ENCODE measurements around the gene TLL2. TPM values are rescaled to one million over a fixed set of nuclear protein-coding genes. Genes with fewer than 3 reads are reported as not detected.
A peak's percentile ranks its signal among the peaks of the same experiment; 100 is the strongest.

Gene TLL2
- total RNA-seq, 2 experiments from 2014 or later: 0.09 to 0.18 TPM

- peaks cover 6% of the 10 kb centered on the region for H3K27me3 Mint-ChIP-seq
- intact Hi-C loops (cut with micrococcal nuclease): no loop called here
- no peak for ATAC-seq
Observed at GRCh38 chr10:96415150-96415890, 98.4 kb downstream of the TLL2 start.

GRCh38 chr10:96414303-96414702, 99.4 kb downstream of the TLL2 start:
- ChIA-PET CTCF (interaction anchor here (1.0 to 5.0 kb wide), 4 partner anchors 8 to 44 kb away, joined by 3 to 17 read pairs (median 7); no protein-coding TSS in a partner anchor), POLR2A (no interaction called here)
- Mint-ChIP-seq H3K27me3 (peaks cover 6% of the 10 kb centered on the region), H3K27ac (no peak overlapping the region), H3K4me3 (no peak overlapping the region), H3K9me3 (no peaks in the 10 kb centered on the region), H3K36me3 (ENCODE audit: low read depth) (no peaks in the 10 kb centered on the region), H3K4me1 (ENCODE audit: low read depth) (no peaks in the 10 kb centered on the region)
- no peak for ATAC-seq
- no peak for TF ChIP-seq CTCF (IDR thresholded peaks at IDR 0.05)
- intact Hi-C loops (cut with micrococcal nuclease): no loop called here
- no peak for DNase-seq

More at GRCh38 chr10:96415150-96415890, 98.4 kb downstream of the TLL2 start:
- ChIA-PET CTCF (interaction anchor here (1.5 to 5.0 kb wide), 3 partner anchors 19 to 45 kb away, joined by 5 to 17 read pairs (median 5); no protein-coding TSS in a partner anchor), POLR2A (interaction anchor here (0.6 kb wide), 1 partner anchor 47 kb away, joined by 3 read pairs; no protein-coding TSS in a partner anchor)
- Mint-ChIP-seq H3K4me1 (ENCODE audit: low read depth) (no peaks in the 10 kb centered on the region), H3K36me3 (ENCODE audit: low read depth) (no peaks in the 10 kb centered on the region), H3K27ac (no peak overlapping the region), H3K9me3 (no peaks in the 10 kb centered on the region), H3K4me3 (no peak overlapping the region)
- DNase-seq: no peak
- no peak for TF ChIP-seq CTCF (IDR thresholded peaks at IDR 0.05)

- H3K36me3 Mint-ChIP-seq (ENCODE audit: low read depth): no peaks in the 10 kb centered on the region
- CTCF ChIA-PET: interaction anchor here (1.0 to 5.0 kb wide), 5 partner anchors 9 to 43 kb away, joined by 3 to 17 read pairs (median 4); no protein-coding TSS in a partner anchor
- POLR2A ChIA-PET: no interaction called here
- peaks cover 7% of the 10 kb centered on the region for H3K27me3 Mint-ChIP-seq
- ATAC-seq: no peak
- DNase-seq: peak; percentile 13
- H3K4me3 Mint-ChIP-seq: no peak overlapping the region
- no peak for TF ChIP-seq CTCF (IDR thresholded peaks at IDR 0.05)
- intact Hi-C loops (cut with micrococcal nuclease): no loop called here
- no peak overlapping the region for H3K27ac Mint-ChIP-seq
- H3K9me3 Mint-ChIP-seq: no peaks in the 10 kb centered on the region
- H3K4me1 Mint-ChIP-seq (ENCODE audit: low read depth): no peaks in the 10 kb centered on the region
Observed at GRCh38 chr10:96413151-96413787, 100.5 kb downstream of the TLL2 start.

- no peaks in the 10 kb centered on the region for H3K36me3 Mint-ChIP-seq (ENCODE audit: low read depth)
- no peak for TF ChIP-seq CTCF (IDR thresholded peaks at IDR 0.05)
- ATAC-seq (no peak), DNase-seq (no peak)
- H3K27ac Mint-ChIP-seq: no peak overlapping the region
- intact Hi-C loops (cut with micrococcal nuclease): no loop called here
- POLR2A ChIA-PET: interaction anchor here (0.6 kb wide), 1 partner anchor 715 kb away, joined by 5 read pairs; no protein-coding TSS in a partner anchor
- peaks cover 14% of the 10 kb centered on the region for H3K27me3 Mint-ChIP-seq
- no peaks in the 10 kb centered on the region for H3K9me3 Mint-ChIP-seq
- no peaks in the 10 kb centered on the region for H3K4me1 Mint-ChIP-seq (ENCODE audit: low read depth)
- CTCF ChIA-PET: interaction anchor here (1.0 to 5.0 kb wide), 2 partner anchors 16 to 37 kb away, joined by 3 to 17 read pairs; no protein-coding TSS in a partner anchor
- no peak overlapping the region for H3K4me3 Mint-ChIP-seq
Observed at GRCh38 chr10:96411716-96412320, 101.9 kb downstream of the TLL2 start.

Measured in activated CD8-positive, alpha-beta T cell treated with anti-CD3 and anti-CD28 coated beads for 36 hours (primary cell).